ENCODE data around the gene CTNNA2. TPM values are rescaled to one million over a fixed set of nuclear protein-coding genes. Genes with fewer than 3 reads are reported as not detected.

Gene CTNNA2
- total RNA-seq, 1 experiment from 2014 or later, result 0.54 TPM

GRCh38 chr2:79938648-79939047, 425.8 kb downstream of the CTNNA2 start:
- in situ Hi-C loops (cut with HindIII; ENCODE audit: low pct_unique_long_range_greater_than_20kb, low sequenced_read_pairs), result no loop called here
- no peak overlapping the region for H3K27ac ChIP-seq (ENCODE audit: low read length)
- no TSS peak for BruUV-seq (replicated peaks)
- intact Hi-C loops (cut with micrococcal nuclease; ENCODE audit: unreplicated experiment), result no loop called here
- no peak for DNase-seq (ENCODE audit: low read depth, low spot score)
- no peak overlapping the region for H3K4me3 ChIP-seq (ENCODE audit: low read depth in 2 of 2, low read length in 2 of 2)
- no peaks in the 10 kb centered on the region for H3K36me3 ChIP-seq (ENCODE audit: control insufficient read depth, insufficient read depth, low read length)
- no peak for ATAC-seq
- H3K9me3 ChIP-seq (ENCODE audit: control insufficient read depth, insufficient read depth, low read depth, low read length), result no peaks in the 10 kb centered on the region
- H3K4me1 ChIP-seq (ENCODE audit: control insufficient read depth, insufficient read depth, low read length), result no peaks in the 10 kb centered on the region; the same call in 1 of the 2 replicates
- ChIA-PET POLR2A (no interaction called here), CTCF (no interaction called here)
- TF ChIP-seq REST (IDR thresholded peaks at IDR 0.05; ENCODE audit: insufficient read depth in 1 of 2, low read depth in 2 of 2, low read length in 1 of 2) (no peak), SIN3A (IDR thresholded peaks at IDR 0.05; ENCODE audit: borderline replicate concordance, insufficient read depth, low read depth, low read length) (no peak), TCF7L2 (IDR thresholded peaks at IDR 0.05; ENCODE audit: low read depth, low read length) (no peak), POLR2AphosphoS5 (IDR thresholded peaks at IDR 0.05; ENCODE audit: low read depth, low read length) (no peak)
- TF ChIP-seq, protein P1, sequence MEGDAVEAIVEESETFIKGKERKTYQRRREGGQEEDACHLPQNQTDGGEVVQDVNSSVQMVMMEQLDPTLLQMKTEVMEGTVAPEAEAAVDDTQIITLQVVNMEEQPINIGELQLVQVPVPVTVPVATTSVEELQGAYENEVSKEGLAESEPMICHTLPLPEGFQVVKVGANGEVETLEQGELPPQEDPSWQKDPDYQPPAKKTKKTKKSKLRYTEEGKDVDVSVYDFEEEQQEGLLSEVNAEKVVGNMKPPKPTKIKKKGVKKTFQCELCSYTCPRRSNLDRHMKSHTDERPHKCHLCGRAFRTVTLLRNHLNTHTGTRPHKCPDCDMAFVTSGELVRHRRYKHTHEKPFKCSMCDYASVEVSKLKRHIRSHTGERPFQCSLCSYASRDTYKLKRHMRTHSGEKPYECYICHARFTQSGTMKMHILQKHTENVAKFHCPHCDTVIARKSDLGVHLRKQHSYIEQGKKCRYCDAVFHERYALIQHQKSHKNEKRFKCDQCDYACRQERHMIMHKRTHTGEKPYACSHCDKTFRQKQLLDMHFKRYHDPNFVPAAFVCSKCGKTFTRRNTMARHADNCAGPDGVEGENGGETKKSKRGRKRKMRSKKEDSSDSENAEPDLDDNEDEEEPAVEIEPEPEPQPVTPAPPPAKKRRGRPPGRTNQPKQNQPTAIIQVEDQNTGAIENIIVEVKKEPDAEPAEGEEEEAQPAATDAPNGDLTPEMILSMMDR (IDR thresholded peaks at IDR 0.05), result no peak
- H3K27me3 ChIP-seq (ENCODE audit: control insufficient read depth, insufficient read depth, low read length), result no peaks in the 10 kb centered on the region

- Histone ChIP-seq H3K4me3 (ENCODE audit: low read depth in 2 of 2, low read length in 2 of 2) (no peak overlapping the region), H3K36me3 (ENCODE audit: control insufficient read depth, insufficient read depth, low read length) (no peaks in the 10 kb centered on the region), H3K4me1 (ENCODE audit: control insufficient read depth, insufficient read depth, low read length) (no peaks in the 10 kb centered on the region; the same call in 1 of the 2 replicates), H3K27me3 (ENCODE audit: control insufficient read depth, insufficient read depth, low read length) (no peaks in the 10 kb centered on the region), H3K9me3 (ENCODE audit: control insufficient read depth, insufficient read depth, low read depth, low read length) (no peaks in the 10 kb centered on the region), H3K27ac (ENCODE audit: low read length) (no peak overlapping the region)
- ATAC-seq (no peak), DNase-seq (ENCODE audit: low read depth, low spot score) (no peak)
- intact Hi-C loops (cut with micrococcal nuclease; ENCODE audit: unreplicated experiment), result no loop called here
- no TSS peak for BruUV-seq (replicated peaks)
- TF ChIP-seq REST (IDR thresholded peaks at IDR 0.05; ENCODE audit: insufficient read depth in 1 of 2, low read depth in 2 of 2, low read length in 1 of 2) (no peak), POLR2AphosphoS5 (IDR thresholded peaks at IDR 0.05; ENCODE audit: low read depth, low read length) (no peak), TCF7L2 (IDR thresholded peaks at IDR 0.05; ENCODE audit: low read depth, low read length) (no peak), SIN3A (IDR thresholded peaks at IDR 0.05; ENCODE audit: borderline replicate concordance, insufficient read depth, low read depth, low read length) (no peak)
- TF ChIP-seq, protein P1 (IDR thresholded peaks at IDR 0.05), result no peak
- ChIA-PET CTCF (no interaction called here), POLR2A (no interaction called here)
- in situ Hi-C loops (cut with HindIII; ENCODE audit: low pct_unique_long_range_greater_than_20kb, low sequenced_read_pairs), result no loop called here
These were observed 427.5 kb downstream of the CTNNA2 start for GRCh38 chr2:79940364-79940763.

Measured in Panc1 (cell line).